ENCODE data around the gene KASH5. TPM values are rescaled to one million over a fixed set of nuclear protein-coding genes. Genes with fewer than 3 reads are reported as not detected.

The KASH5 gene
- total and polyA plus RNA-seq, 4 donors, result 0.52 to 2.9 (median 1.5) TPM; not detected in 1

DNA sequence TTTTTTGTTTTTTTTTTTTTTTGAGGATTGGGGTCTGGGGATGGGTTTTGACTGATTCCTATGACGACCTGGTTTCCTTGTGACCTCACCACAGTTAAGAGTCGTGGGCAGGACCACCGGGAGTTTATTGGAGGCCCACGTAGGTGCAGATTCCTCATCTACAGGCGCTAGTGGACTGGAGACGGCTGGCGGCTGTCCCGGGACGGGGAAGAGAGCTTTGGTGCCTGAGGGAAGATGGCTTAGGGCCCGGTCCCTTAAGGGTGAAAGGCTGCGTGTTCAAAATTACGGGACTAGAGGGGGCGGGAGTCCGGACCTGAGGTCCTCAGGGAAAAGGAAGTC, 25.2 kb upstream of the KASH5 start:
- Histone ChIP-seq H3K27ac (ENCODE audit: low read depth in 1 of 2, low read length in 1 of 2) (peak overlapping the region; percentile 30 to 50), H3K9me3 (ENCODE audit: control insufficient read depth in 4 of 4, insufficient read depth in 3 of 4, low read length in 3 of 4) (no peaks in the 10 kb centered on the region), H3K36me3 (ENCODE audit: control insufficient read depth in 4 of 4, insufficient read depth in 4 of 4, low read length in 4 of 4) (peaks cover 0 to 10% (median 3%) of the 10 kb centered on the region in 4 donors), H3K9ac (ENCODE audit: insufficient read depth in 1 of 2, low read length in 2 of 2) (peak overlapping the region in 1 of 2 donors; percentile 81), H3K4me1 (ENCODE audit: control insufficient read depth in 5 of 5, insufficient read depth in 5 of 5, low read length in 5 of 5) (peaks cover 0 to 15% (median 3%) of the 10 kb centered on the region in 5 donors), H3K4me3 (no peak overlapping the region), H3K27me3 (ENCODE audit: control insufficient read depth in 3 of 3, insufficient read depth in 3 of 3, low read length in 2 of 3) (no peaks in the 10 kb centered on the region)
- TF ChIP-seq, protein P1, sequence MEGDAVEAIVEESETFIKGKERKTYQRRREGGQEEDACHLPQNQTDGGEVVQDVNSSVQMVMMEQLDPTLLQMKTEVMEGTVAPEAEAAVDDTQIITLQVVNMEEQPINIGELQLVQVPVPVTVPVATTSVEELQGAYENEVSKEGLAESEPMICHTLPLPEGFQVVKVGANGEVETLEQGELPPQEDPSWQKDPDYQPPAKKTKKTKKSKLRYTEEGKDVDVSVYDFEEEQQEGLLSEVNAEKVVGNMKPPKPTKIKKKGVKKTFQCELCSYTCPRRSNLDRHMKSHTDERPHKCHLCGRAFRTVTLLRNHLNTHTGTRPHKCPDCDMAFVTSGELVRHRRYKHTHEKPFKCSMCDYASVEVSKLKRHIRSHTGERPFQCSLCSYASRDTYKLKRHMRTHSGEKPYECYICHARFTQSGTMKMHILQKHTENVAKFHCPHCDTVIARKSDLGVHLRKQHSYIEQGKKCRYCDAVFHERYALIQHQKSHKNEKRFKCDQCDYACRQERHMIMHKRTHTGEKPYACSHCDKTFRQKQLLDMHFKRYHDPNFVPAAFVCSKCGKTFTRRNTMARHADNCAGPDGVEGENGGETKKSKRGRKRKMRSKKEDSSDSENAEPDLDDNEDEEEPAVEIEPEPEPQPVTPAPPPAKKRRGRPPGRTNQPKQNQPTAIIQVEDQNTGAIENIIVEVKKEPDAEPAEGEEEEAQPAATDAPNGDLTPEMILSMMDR (IDR thresholded peaks at IDR 0.05; ENCODE audit: control extremely low read depth, extremely low read depth), result no peak
- DNase-seq (peak; percentile 80 to 86 (median 83)), ATAC-seq (ENCODE audit: insufficient read depth, low FRiP score) (no peak)
- WGBS, 2 donors, result 1% methylated on average over 14 of the region's 14 CpGs

DNA sequence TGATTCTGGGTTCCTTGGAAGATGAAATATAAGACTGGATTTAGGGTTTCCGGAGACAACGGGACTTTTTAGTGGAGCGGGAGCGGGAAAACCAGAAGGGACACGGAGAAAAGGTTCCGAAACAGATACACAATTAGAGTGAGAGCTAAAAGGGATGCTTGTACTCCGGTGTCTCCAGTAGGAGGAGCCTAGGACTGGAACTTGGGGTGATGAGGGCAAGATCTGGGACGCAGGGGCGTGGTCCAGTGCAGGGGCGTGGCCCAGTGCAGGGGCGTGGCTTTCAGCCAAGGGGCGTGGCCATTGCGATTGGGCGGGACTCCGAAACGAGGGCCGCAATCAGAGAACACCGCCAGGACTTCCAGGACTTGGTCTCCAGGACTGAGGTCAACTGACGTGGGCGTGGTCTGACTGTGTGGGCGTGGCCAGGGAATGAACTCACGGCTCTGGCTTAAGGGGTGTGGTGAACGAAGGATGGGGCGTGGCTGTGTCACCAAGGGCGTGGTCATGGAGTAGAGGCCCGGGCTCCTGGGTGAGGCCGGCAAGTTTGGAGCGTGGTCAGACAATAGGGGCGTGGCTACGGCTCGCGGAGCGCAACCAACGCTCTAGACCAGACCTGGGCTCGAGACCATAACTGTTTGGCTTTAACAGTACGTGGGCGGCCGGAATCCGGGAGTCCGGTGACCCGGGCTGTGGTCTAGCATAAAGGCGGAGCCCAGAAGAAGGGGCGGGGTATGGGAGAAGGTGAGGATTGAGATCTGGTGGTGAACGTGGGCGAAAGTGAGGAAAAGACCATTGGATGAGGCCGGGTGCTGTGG, 24.6 kb upstream of the KASH5 start, which contains the start of gene DKKL1:
Gene DKKL1, plus strand, starts transcription at position 610 of the 815 bp plus-strand sequence. Its CDS starts 122 bp downstream, at position 732.
- no peaks in the 10 kb centered on the region for H3K27me3 ChIP-seq (ENCODE audit: control insufficient read depth in 3 of 3, insufficient read depth in 3 of 3, low read length in 2 of 3)
- ATAC-seq (ENCODE audit: insufficient read depth, low FRiP score), result peak; percentile 93
- H3K4me3 ChIP-seq, result no peak within 1 kb of the TSS
- H3K9ac ChIP-seq (ENCODE audit: insufficient read depth in 1 of 2, low read length in 2 of 2), result peak within 1 kb of the TSS in 1 of 2 donors; percentile 81
- H3K4me1 ChIP-seq (ENCODE audit: control insufficient read depth in 5 of 5, insufficient read depth in 5 of 5, low read length in 5 of 5), result peaks cover 0 to 15% (median 3%) of the 10 kb centered on the region in 5 donors
- peak; percentile 98 to 99 (median 98) for DNase-seq
- H3K9me3 ChIP-seq (ENCODE audit: control insufficient read depth in 4 of 4, insufficient read depth in 3 of 4, low read length in 3 of 4), result peaks cover 0 to under 1% (median 0%) of the 10 kb centered on the region in 4 donors
- WGBS, 2 donors, result 1 to 2% methylated on average over 46 of the region's 46 CpGs
- H3K27ac ChIP-seq (ENCODE audit: low read depth in 1 of 2, low read length in 1 of 2), result peak within 1 kb of the TSS; percentile 30 to 50
- peaks cover 0 to 10% (median 3%) of the 10 kb centered on the region in 4 donors for H3K36me3 ChIP-seq (ENCODE audit: control insufficient read depth in 4 of 4, insufficient read depth in 4 of 4, low read length in 4 of 4)
- TF ChIP-seq, protein P1 (IDR thresholded peaks at IDR 0.05; ENCODE audit: control extremely low read depth, extremely low read depth), result no peak

DNA sequence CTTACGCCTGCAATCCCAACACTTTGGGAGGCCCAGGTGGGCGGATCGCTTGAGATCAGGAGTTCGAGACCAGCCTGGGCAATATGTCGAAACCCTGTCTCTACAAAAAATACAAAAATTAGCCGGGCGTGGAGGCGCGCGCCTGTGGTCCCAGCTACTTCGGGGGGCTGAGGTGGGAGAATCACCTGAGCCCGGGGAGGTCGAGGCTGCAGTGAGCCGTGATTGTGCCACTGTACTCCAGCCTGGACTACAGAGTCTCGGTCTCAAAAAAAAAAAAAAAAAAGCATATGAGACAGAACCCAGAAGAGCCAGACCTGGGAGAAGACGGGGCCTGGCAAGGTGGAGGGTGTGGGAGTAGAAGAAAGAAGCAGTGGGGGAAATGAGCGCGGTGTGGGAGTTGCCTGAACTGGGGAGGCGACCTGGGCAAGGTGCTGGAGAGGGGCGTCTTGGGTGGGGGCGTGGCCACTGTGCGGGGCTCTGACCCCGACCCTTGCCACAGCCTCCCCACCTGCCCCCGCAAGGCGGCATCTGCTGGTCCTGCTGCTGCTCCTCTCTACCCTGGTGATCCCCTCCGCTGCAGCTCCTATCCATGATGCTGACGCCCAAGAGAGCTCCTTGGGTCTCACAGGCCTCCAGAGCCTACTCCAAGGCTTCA, 23.8 kb upstream of the KASH5 start:
- ATAC-seq (ENCODE audit: insufficient read depth, low FRiP score) (no peak), DNase-seq (no peak)

More for the DNA sequence above, 23.8 kb upstream of the KASH5 start:
- peak overlapping the region in 1 of 2 donors; percentile 62 for H3K9ac ChIP-seq (ENCODE audit: insufficient read depth in 1 of 2, low read length in 2 of 2)
- H3K27ac ChIP-seq (ENCODE audit: low read depth in 1 of 2, low read length in 1 of 2), result peak overlapping the region; percentile 25 to 32
- WGBS, 2 donors, result 70 to 73% methylated on average over 27 of the region's 27 CpGs
- H3K4me1 ChIP-seq (ENCODE audit: control insufficient read depth in 5 of 5, insufficient read depth in 5 of 5, low read length in 5 of 5), result peaks cover 0 to 15% (median 3%) of the 10 kb centered on the region in 5 donors
- H3K27me3 ChIP-seq (ENCODE audit: control insufficient read depth in 3 of 3, insufficient read depth in 3 of 3, low read length in 2 of 3), result no peaks in the 10 kb centered on the region
- TF ChIP-seq, protein P1 (IDR thresholded peaks at IDR 0.05; ENCODE audit: control extremely low read depth, extremely low read depth), result no peak
- H3K36me3 ChIP-seq (ENCODE audit: control insufficient read depth in 4 of 4, insufficient read depth in 4 of 4, low read length in 4 of 4), result peaks cover 0 to 4% (median 3%) of the 10 kb centered on the region in 4 donors
- peaks cover 0 to 6% (median 3%) of the 10 kb centered on the region in 4 donors for H3K9me3 ChIP-seq (ENCODE audit: control insufficient read depth in 4 of 4, insufficient read depth in 3 of 4, low read length in 3 of 4)
- H3K4me3 ChIP-seq, result no peak overlapping the region

Measured in lung (tissue), 12 donors.